Occipital lobe (tissue), 2 donors: ENCODE measurements around the gene EPB41L1. TPM values are rescaled to one million over a fixed set of nuclear protein-coding genes. Genes with fewer than 3 reads are reported as not detected.

ENCODE experiments used
- DNase-seq: peaks from one replicate; lab custom pipeline; 2025; lab: John Stamatoyannopoulos, UW
- total RNA-seq: library from RNA; depleted of rRNA; stranded (reverse); fragments of >200 nt; gene quantifications from one replicate; pipeline ENCODE4 v1.2.3, GENCODE V29; 2014

EPB41L1 gene
- total RNA-seq, 1 donor from 2014 or later = 82.2 TPM

- DNase-seq = no peak
Observed at GRCh38 chr20:36193977-36194712, 39.6 kb downstream of the EPB41L1 start.

- no peak for DNase-seq
Observed at GRCh38 chr20:36196676-36197075, 42.1 kb downstream of the EPB41L1 start.

DNA sequence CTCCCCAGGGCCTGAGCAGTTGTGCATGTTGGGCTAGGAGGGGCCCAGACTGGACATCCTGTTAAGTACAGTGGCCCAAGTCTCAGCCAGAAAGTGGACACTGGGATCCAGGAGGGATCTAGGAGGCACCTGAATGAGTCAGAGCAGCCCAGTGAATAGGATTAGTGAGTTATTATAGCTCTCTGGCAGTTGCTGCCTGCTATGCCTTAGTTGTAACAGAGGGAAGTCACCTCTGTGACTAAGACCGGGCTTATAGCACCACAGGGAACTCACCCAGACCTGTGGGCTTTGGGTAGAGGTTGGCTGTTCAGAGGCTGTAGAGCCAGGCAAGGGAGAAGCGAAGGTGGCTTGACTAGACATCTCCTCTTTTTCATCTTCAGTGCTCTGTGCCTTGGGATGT is 42.7 kb downstream of the EPB41L1 start:
- no peak for DNase-seq

DNA sequence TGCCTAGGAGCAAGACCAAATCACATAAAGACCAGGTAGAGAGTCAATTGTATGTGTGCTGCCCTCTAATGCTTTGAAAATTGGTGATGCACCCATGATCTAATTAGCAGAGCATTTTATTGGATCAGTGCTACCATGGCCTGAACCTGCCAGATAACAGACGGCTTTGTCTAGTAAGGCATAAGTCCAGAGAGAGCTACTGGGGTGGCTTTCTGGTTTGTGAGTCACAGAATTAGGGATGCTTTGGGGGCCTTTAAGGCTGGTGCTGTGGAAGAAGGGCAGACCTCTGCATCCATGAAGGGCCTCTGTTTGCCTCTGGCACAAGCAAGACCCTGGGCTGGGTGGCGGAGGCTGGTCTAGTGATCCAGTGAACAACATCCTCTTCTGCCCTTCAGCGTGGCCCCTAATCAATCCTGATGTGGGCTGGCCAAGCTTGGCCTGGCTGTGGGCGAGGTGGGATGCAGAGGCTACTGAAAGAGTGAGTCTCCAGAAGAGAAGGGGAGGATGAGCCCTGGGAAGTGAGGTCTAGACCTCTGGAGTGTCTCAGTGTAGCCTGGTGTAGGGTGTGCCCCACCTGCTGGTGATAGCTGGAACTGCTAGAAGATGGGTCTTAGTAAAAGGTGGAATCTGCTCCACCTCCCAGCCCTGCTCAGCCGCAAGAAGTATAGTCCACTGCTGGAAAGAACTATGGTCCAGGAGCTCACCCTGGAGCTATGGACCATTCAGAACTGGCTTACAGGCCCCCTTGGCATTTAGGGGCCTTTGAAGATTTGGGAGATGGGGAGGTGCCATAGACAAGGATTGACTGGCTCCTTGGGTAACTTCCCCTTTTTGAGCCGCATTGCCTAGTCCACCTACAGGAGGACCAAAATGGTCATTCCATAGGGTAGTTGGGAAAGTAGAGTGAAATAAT is 45.1 kb downstream of the EPB41L1 start:
- peak; percentile 59 for DNase-seq

DNA sequence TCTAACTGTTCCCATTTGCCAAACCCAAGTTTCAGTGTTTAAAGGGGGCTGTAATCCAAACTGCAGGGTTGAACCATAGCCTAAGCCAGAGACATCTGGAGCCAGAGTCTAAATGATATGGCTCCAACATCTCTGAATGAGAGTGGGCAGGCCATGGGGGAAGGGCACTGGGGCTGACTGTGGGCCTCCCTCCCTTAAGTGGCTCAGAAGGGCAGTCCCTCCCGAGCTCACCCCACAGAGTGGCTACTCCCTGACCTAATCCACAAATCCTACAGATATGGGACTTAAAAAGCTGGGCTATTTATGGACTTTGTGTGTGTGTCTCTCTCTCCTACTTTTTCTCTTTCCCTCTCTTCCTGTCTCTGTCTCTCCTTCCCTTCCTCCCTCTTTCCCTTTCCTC is 45.9 kb downstream of the EPB41L1 start:
- DNase-seq = no peak

GRCh38 chr20:36201198-36201597 is 46.7 kb downstream of the EPB41L1 start:
- no peak for DNase-seq

- DNase-seq = peak; percentile 51
Observed at GRCh38 chr20:36202891-36203338, 48.4 kb downstream of the EPB41L1 start.

GRCh38 chr20:36203861-36204260 is 49.3 kb downstream of the EPB41L1 start:
- DNase-seq = no peak

DNA sequence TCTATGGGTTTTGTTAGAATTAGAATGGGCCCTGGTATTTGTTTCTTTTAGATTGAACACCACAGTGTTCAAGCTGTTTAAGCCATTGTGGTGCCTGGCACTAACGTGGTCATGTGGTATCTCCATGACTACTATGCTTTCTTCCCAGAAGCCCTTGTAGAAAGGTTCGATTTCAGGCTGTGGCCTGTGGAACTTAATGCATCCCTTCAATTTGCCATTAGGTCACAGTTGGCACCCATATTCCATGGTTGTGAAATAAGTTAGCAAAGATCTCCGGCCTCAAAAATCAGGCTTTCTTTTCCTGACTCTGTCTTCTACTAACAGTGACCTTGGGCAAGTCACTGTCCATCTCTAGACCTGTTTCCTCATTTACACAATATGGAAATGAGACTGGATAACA is 50.5 kb downstream of the EPB41L1 start:
- no peak for DNase-seq

GRCh38 chr20:36206068-36206467 is 51.5 kb downstream of the EPB41L1 start:
- no peak for DNase-seq

- no peak for DNase-seq
Observed at GRCh38 chr20:36206641-36207040, 52.1 kb downstream of the EPB41L1 start.

- DNase-seq = no peak
Observed at GRCh38 chr20:36207602-36208001, 53.1 kb downstream of the EPB41L1 start.

- DNase-seq = no peak
Observed at GRCh38 chr20:36208257-36208656, 53.7 kb downstream of the EPB41L1 start.

GRCh38 chr20:36210436-36211021 is 56.0 kb downstream of the EPB41L1 start:
- no peak for DNase-seq

GRCh38 chr20:36213362-36213761 is 58.8 kb downstream of the EPB41L1 start:
- DNase-seq = no peak

DNA sequence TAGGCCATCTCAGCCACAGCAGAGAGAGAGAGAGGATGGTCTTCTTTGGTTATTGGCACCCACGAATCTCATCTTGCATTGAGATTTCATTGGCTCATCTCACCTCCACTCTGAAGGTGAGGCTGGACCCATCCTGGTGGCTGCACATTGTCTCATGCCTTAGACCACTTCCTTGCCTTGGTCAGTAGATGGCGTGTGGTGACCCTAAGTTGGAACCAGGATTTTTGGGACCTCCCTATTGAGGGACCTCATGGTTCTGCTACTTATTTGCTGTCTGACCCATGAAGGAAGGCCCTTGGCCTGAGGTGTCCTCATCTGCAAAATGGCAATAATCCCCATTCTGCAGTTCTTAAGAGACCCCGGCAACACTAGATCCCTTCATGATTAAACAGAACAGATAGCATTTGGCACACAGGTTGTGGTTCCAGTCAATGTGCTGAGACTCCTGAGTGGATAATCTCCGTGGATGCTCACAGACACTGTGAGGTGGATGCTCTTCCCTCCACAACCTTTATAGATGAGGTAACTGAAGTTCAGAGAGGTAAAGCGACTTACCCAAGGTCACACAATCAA is 60.2 kb downstream of the EPB41L1 start:
- DNase-seq = no peak

DNA sequence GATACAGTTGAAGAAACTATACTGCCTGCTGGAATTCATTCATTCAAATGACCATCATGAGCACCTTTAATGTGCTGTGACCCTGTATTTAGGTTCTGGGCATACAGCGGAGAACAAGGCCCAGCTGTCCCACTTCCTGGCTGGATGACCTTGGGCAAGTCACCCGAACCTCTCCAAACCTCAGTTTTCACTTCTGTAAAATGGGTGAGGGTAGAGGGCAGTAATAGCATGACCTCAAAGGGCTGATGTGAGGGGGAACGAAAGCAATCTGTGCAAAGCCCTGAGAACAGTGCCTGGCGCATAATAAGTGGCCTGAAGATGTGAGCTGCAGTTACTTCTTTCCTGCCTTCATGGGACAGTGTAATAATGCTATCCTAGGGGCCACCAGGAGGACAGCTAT is 61.2 kb downstream of the EPB41L1 start:
- no peak for DNase-seq

GRCh38 chr20:36216314-36217025 is 61.9 kb downstream of the EPB41L1 start:
- DNase-seq = no peak

- no peak for DNase-seq
Observed at GRCh38 chr20:36217226-36217625, 62.7 kb downstream of the EPB41L1 start.

DNA sequence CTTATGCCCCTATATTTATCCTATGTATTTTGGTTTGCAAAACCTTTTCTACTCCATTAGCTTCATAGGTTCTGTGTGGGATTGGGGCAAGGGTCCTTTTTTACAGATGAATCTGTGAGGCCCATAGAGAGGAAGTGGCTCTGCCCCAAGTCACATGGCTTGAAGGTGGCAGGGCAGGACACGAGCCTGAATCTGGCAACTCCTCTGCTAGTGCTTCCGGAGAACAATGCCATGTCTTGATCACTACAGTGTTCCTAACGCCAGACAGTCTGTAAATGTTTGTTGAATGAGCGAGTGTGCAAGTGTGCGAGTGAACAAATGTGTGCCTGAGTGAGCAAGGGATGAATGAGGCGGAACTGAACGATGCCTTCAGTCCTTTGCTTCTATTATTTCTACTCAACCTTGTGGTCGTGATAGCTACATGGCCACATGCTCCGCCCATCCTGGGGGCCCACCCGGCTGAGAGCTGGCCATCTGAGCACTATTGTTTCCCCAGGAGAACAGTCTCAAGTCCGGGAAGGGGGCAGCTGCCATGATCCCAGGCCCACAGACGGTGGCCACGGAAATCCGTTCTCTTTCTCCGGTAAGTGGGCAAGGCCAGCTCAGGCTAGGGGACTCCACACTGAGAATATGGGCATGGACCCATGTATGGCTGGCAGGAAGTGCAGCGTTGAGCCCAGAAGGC is 64.0 kb downstream of the EPB41L1 start:
- no peak for DNase-seq
